DOHH2 (cell line): ENCODE results near the gene IRS2.

Experiments used
- H3F3A ChIP-seq: fragments of 200-600 bp; sonication (generic), shearing (Covaris generic); 2 replicates; pipeline ENCODE4 v1.6.0; 2016; ENCODE audit warnings: antibody characterized with exemption, mild to moderate bottlenecking; ENCODE audit not compliant: control insufficient read depth, insufficient read depth
- H3K27ac ChIP-seq: fragments of 200-600 bp; sonication (generic); 2 replicates; pipeline ENCODE4 v1.5.1; 2014; ENCODE audit warnings: low read depth, mild to moderate bottlenecking, low read length, moderate library complexity
- H3K27me3 ChIP-seq: fragments of 200-600 bp; sonication (generic); 2 replicates; pipeline ENCODE4 v1.6.1; 2014; ENCODE audit warnings: mild to moderate bottlenecking, low read length, mixed read lengths; ENCODE audit not compliant: control insufficient read depth
- H3K36me3 ChIP-seq: fragments of 200-600 bp; sonication (generic); 2 replicates; pipeline ENCODE4 v1.6.1; 2014; ENCODE audit warnings: mild to moderate bottlenecking, low read length, moderate library complexity, mixed read lengths; ENCODE audit not compliant: control insufficient read depth
- H3K4me1 ChIP-seq: fragments of 200-600 bp; sonication (generic); 2 replicates; pipeline ENCODE4 v1.6.1; 2014; ENCODE audit warnings: mild to moderate bottlenecking, low read length, mixed read lengths; ENCODE audit not compliant: control insufficient read depth
- H3K4me2 ChIP-seq: fragments of 200-600 bp; sonication (generic); 2 replicates; pipeline ENCODE4 v1.6.0; 2014; ENCODE audit warnings: mild to moderate bottlenecking, low read length, moderate library complexity
- H3K4me3 ChIP-seq: fragments of 200-600 bp; sonication (generic); 2 replicates; pipeline ENCODE4 v1.5.1; 2014; ENCODE audit warnings: mild to moderate bottlenecking, low read length, mixed read lengths
- H3K79me2 ChIP-seq: fragments of 200-600 bp; sonication (generic); 2 replicates; pipeline ENCODE4 v1.6.1; 2014; ENCODE audit warnings: mild to moderate bottlenecking, low read length, mixed read lengths; ENCODE audit not compliant: control insufficient read depth
- H3K9me2 ChIP-seq: fragments of 200-600 bp; sonication (generic); replicated peaks from 2 replicates; pipeline ENCODE4 v1.6.1; 2014; ENCODE audit warnings: mild to moderate bottlenecking, low read length, mixed read lengths; ENCODE audit not compliant: control insufficient read depth
- H3K9me3 ChIP-seq: fragments of 200-600 bp; sonication (generic); 2 replicates; pipeline ENCODE4 v1.6.1; 2014; ENCODE audit warnings: antibody characterized with exemption, low read length, mixed read lengths; ENCODE audit not compliant: control insufficient read depth, insufficient read depth
- H4K20me1 ChIP-seq: fragments of 200-600 bp; sonication (generic); 2 replicates; pipeline ENCODE4 v1.6.0; 2014; ENCODE audit warnings: low read depth, mild to moderate bottlenecking, antibody characterized with exemption, low read length, moderate library complexity; ENCODE audit not compliant: control insufficient read depth, insufficient read depth
- CTCF ChIP-seq: fragments of 200-600 bp; sonication (generic); IDR thresholded peaks from one replicate; pipeline ENCODE4 v1.5.1; 2014; ENCODE audit warnings: antibody characterized with exemption, mild to moderate bottlenecking, low read depth, low read length; ENCODE audit not compliant: poor library complexity, severe bottlenecking
- EZH2phosphoT487 ChIP-seq: fragments of 200-600 bp; sonication (generic); IDR thresholded peaks from 2 replicates; pipeline ENCODE4 v1.6.1; 2017; ENCODE audit warnings: borderline replicate concordance, mild to moderate bottlenecking, antibody characterized with exemption, low read length, moderate library complexity, mixed read lengths

The IRS2 gene

GRCh38 chr13:109750221-109750775, 36.1 kb downstream of the IRS2 start:
- Histone ChIP-seq H3K27me3 (no peaks in the 10 kb centered on the region), H3K4me3 (no peak overlapping the region), H4K20me1 (no peaks in the 10 kb centered on the region), H3K4me2 (no peak overlapping the region), H3F3A (no peaks in the 10 kb centered on the region), H3K79me2 (no peaks in the 10 kb centered on the region), H3K36me3 (no peaks in the 10 kb centered on the region), H3K9me3 (no peaks in the 10 kb centered on the region), H3K9me2 (no peaks in the 10 kb centered on the region), H3K4me1 (no peaks in the 10 kb centered on the region), H3K27ac (no peak overlapping the region)
- no peak for TF ChIP-seq CTCF
- TF ChIP-seq EZH2phosphoT487, result no peak

GRCh38 chr13:109749365-109749764, 37.0 kb downstream of the IRS2 start:
- H3K27me3 ChIP-seq, result no peaks in the 10 kb centered on the region
- no peaks in the 10 kb centered on the region for H3K9me3 ChIP-seq
- no peaks in the 10 kb centered on the region for H3K36me3 ChIP-seq
- H3K4me3 ChIP-seq, result no peak overlapping the region
- no peaks in the 10 kb centered on the region for H3K9me2 ChIP-seq
- no peaks in the 10 kb centered on the region for H3K79me2 ChIP-seq
- H3K27ac ChIP-seq, result no peak overlapping the region
- no peaks in the 10 kb centered on the region for H3F3A ChIP-seq
- no peaks in the 10 kb centered on the region for H3K4me1 ChIP-seq
- no peak overlapping the region for H3K4me2 ChIP-seq
- no peak for TF ChIP-seq EZH2phosphoT487
- no peaks in the 10 kb centered on the region for H4K20me1 ChIP-seq

GRCh38 chr13:109748677-109749076, 37.7 kb downstream of the IRS2 start:
- Histone ChIP-seq H3F3A (no peaks in the 10 kb centered on the region), H3K36me3 (no peaks in the 10 kb centered on the region), H3K27ac (no peak overlapping the region), H3K9me3 (no peaks in the 10 kb centered on the region), H3K79me2 (no peaks in the 10 kb centered on the region), H3K27me3 (no peaks in the 10 kb centered on the region), H3K9me2 (no peaks in the 10 kb centered on the region), H3K4me1 (no peaks in the 10 kb centered on the region), H3K4me3 (no peak overlapping the region), H4K20me1 (no peaks in the 10 kb centered on the region), H3K4me2 (no peak overlapping the region)
- TF ChIP-seq EZH2phosphoT487, result no peak
- no peak for TF ChIP-seq CTCF

- no peaks in the 10 kb centered on the region for H3K27me3 ChIP-seq
- no peaks in the 10 kb centered on the region for H4K20me1 ChIP-seq
- H3K27ac ChIP-seq, result no peak overlapping the region
- no peak overlapping the region for H3K4me3 ChIP-seq
- H3K79me2 ChIP-seq, result no peaks in the 10 kb centered on the region
- H3F3A ChIP-seq, result no peaks in the 10 kb centered on the region
- no peaks in the 10 kb centered on the region for H3K4me1 ChIP-seq
- no peaks in the 10 kb centered on the region for H3K9me3 ChIP-seq
- TF ChIP-seq EZH2phosphoT487 (no peak), CTCF (no peak)
- H3K36me3 ChIP-seq, result no peaks in the 10 kb centered on the region
- no peaks in the 10 kb centered on the region for H3K9me2 ChIP-seq
- H3K4me2 ChIP-seq, result no peak overlapping the region
Observed at GRCh38 chr13:109747524-109747923, 38.9 kb downstream of the IRS2 start.
